Karpas-422 (cell line): Measurements from ENCODE around the gene COG7. TPM values are rescaled to one million over a fixed set of nuclear protein-coding genes. Genes with fewer than 3 reads are reported as not detected.
"Not testable (repeated sequence)": the region's sequence is repeated elsewhere in the genome, so short reads cannot be mapped to it uniquely, and the experiment has no call there.

Experiments used
- DNase-seq: peaks from one replicate; pipeline ENCODE4 v3.0.0-alpha.2; 2015
- H2AFZ ChIP-seq: fragments of 200-600 bp; sonication (generic); 2 replicates; pipeline ENCODE4 v1.6.1; 2014; ENCODE audit warnings: antibody characterized with exemption, low read length, mixed read lengths
- H3K27ac ChIP-seq: fragments of 200-600 bp; sonication (generic); 2 replicates; pipeline ENCODE4 v1.5.1; 2014; ENCODE audit warnings: mild to moderate bottlenecking, low read length, moderate library complexity
- H3K27me3 ChIP-seq: fragments of 200-600 bp; sonication (generic); 2 replicates; pipeline ENCODE4 v1.6.1; 2014; ENCODE audit warnings: low read length, mixed read lengths
- H3K36me3 ChIP-seq: fragments of 200-600 bp; sonication (generic); 2 replicates; pipeline ENCODE4 v1.6.1; 2014; ENCODE audit warnings: low read length, mixed read lengths; ENCODE audit not compliant: insufficient read depth
- H3K4me1 ChIP-seq: fragments of 200-600 bp; sonication (generic); 2 replicates; pipeline ENCODE4 v1.6.1; 2014; ENCODE audit warnings: mild to moderate bottlenecking, low read length, mixed read lengths
- H3K4me2 ChIP-seq: fragments of 200-600 bp; sonication (generic); 2 replicates; pipeline ENCODE4 v1.6.1; 2014; ENCODE audit warnings: low read length, low read depth, mild to moderate bottlenecking; ENCODE audit not compliant: poor library complexity, severe bottlenecking
- H3K4me3 ChIP-seq: fragments of 200-600 bp; sonication (generic); 2 replicates; pipeline ENCODE4 v1.5.1; 2014; ENCODE audit warnings: mild to moderate bottlenecking, antibody characterized with exemption, low read length, mixed read lengths
- H3K79me2 ChIP-seq: fragments of 200-600 bp; sonication (generic); 2 replicates; pipeline ENCODE4 v1.6.1; 2014; ENCODE audit warnings: mild to moderate bottlenecking, low read length, mixed read lengths
- H3K9ac ChIP-seq: fragments of 200-600 bp; sonication (generic); 2 replicates; pipeline ENCODE4 v1.6.0; 2014; ENCODE audit warnings: low read length
- H3K9me2 ChIP-seq: fragments of 200-600 bp; sonication (generic), shearing (Covaris generic); replicated peaks from 2 replicates; pipeline ENCODE4 v1.6.0; 2014; ENCODE audit warnings: mild to moderate bottlenecking, low read length, moderate library complexity; ENCODE audit not compliant: insufficient read depth
- H3K9me3 ChIP-seq: fragments of 300-700, 200-600 bp; sonication (generic); 2 replicates; pipeline ENCODE4 v1.6.1; 2014; ENCODE audit warnings: low read length, mixed read lengths
- H4K20me1 ChIP-seq: fragments of 200-600 bp; sonication (generic); 2 replicates; pipeline ENCODE4 v1.6.1; 2014; ENCODE audit warnings: mild to moderate bottlenecking, antibody characterized with exemption, low read length, low read depth; ENCODE audit not compliant: insufficient read depth
- total RNA-seq: library from RNA; depleted of rRNA; stranded (reverse); fragments of >200 nt; shearing (Covaris generic); gene quantifications from 2 replicates; pipeline ENCODE4 v1.2.3, GENCODE V29; 2014; ENCODE audit warnings: low replicate concordance

COG7 gene
- total RNA-seq, 1 experiment from 2014 or later: 18.6 TPM

DNA sequence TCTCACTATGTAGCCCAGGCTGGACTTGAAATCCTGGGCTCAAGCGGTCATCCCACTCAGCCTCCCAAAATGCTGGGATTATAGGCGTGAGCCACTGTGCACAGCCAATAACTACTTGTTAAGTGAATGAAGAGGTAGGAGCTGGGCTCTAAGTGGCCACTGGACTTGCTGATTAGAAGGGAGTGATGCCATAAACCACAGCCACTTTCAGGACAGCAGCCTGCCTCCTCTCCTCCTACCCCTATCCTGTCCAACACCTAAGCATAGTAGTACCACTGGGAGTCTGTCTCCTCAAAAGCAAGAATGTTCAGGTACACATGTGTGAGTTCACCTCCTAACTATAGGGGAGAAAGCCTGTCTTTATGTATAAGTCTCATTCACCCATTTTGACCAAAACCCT, 12.2 kb upstream of the COG7 start:
- Histone ChIP-seq H3K9ac (no peak overlapping the region), H3K27ac (no peak overlapping the region), H3K4me3 (no peak overlapping the region), H3K9me3 (no peaks in the 10 kb centered on the region), H3K4me2 (no peak overlapping the region), H3K9me2 (no peaks in the 10 kb centered on the region), H3K36me3 (peaks cover 36% of the 10 kb centered on the region; the same call in 1 of the 2 replicates), H3K4me1 (peaks cover 3% of the 10 kb centered on the region; the same call in 1 of the 2 replicates), H2AFZ (no peak overlapping the region), H4K20me1 (no peaks in the 10 kb centered on the region), H3K79me2 (no peaks in the 10 kb centered on the region), H3K27me3 (no peaks in the 10 kb centered on the region)
- no peak for DNase-seq

DNA sequence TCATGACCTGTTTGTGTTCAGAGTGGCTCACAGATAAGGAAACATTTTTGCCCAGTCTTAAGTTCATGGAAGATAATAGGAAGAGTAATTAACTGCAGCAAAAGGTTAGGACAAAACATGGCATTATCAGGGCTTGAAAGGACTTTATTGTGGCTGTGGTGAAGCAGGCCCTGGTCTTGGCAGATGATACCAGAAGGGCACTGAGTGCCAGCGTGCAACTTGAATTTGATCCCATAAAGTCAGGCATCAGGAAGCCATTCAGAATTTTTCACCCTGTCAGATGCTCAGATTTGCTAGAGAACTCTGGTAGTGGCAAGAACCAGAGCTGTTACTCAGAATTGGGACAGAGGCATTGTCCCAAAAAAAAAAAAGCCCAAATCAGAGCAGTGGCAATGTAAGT, 11.2 kb upstream of the COG7 start:
- Histone ChIP-seq H3K4me3 (no peak overlapping the region), H3K4me2 (no peak overlapping the region), H3K4me1 (peaks cover 3% of the 10 kb centered on the region; the same call in 1 of the 2 replicates), H4K20me1 (no peaks in the 10 kb centered on the region), H2AFZ (no peak overlapping the region), H3K79me2 (no peaks in the 10 kb centered on the region), H3K9ac (no peak overlapping the region), H3K27ac (no peak overlapping the region), H3K36me3 (peaks cover 28% of the 10 kb centered on the region; the same call in 1 of the 2 replicates), H3K9me3 (no peaks in the 10 kb centered on the region), H3K27me3 (no peaks in the 10 kb centered on the region), H3K9me2 (no peaks in the 10 kb centered on the region)
- DNase-seq: no peak

DNA sequence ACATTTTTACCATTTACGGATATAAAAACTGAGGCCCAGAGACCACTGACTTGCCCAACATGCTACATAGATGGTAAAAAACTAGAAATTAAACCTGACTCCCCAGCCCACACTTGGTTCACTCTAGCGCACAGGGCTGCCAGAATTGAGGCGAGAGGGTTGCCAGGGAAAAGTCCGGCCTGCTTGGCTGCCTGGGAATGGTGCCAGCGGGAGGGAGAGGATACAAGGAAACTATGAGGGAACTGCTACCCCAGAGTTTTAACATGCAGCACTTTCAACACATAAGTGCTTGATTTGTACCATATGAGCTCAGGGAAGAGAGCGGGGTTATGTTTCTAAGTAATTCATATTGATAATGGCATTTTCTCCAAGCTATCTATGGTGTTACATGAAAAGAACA, 10.0 kb upstream of the COG7 start:
- H3K9me2 ChIP-seq, H3K4me3 ChIP-seq, H3K79me2 ChIP-seq, H3K27ac ChIP-seq, H3K4me1 ChIP-seq, H2AFZ ChIP-seq, H4K20me1 ChIP-seq, H3K9me3 ChIP-seq, H3K4me2 ChIP-seq, H3K27me3 ChIP-seq, H3K9ac ChIP-seq, DNase-seq: not testable (repeated sequence)
- peaks cover 28% of the 10 kb centered on the region; the same call in 1 of the 2 replicates for H3K36me3 ChIP-seq

DNA sequence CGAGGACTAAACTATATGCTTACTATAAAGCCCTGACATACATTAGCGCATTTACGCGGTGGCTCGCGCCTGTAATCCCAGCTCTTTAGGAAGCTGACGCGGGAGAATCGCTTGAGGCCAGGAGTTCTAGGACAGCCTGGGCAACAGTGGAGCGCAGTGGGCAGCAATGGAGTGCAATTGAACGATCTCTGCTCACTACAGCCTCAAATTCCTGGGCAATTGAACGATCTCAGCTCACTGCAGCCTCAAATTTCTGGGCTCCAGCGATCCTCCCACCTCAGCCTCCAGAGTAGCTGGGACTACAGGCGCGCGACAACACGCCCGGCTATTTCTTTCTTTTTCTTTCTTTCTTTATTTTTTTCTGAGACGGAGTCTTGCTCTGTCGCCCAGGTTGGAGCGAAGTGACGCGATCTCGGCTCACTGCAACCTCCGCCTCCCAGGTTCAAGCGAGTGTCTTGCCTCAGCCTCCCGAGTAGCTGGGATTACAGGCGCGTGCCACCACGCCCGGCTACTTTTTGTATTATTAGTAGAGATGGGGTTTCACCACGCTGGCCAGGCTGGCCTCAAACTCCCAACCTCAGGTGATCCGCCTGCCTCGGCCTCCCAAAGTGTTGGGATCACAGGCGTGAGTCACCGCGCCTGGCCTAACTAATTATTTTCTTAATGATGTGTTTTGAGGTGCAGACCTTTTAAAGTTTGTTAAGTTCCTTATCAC, 506 bp upstream of the COG7 start:
- H3K4me2 ChIP-seq: peak overlapping the region; percentile 81
- H4K20me1 ChIP-seq: no peaks in the 10 kb centered on the region
- no peak overlapping the region for H3K27ac ChIP-seq
- peak overlapping the region; percentile 84 for H3K9ac ChIP-seq
- H3K4me1 ChIP-seq: peaks cover 16% of the 10 kb centered on the region
- H3K36me3 ChIP-seq: 0 out of 2 replicates have a peak, but pooled peaks cover 2% of the 10 kb centered on the region
- H3K79me2 ChIP-seq: peaks cover 32% of the 10 kb centered on the region
- H3K9me3 ChIP-seq: no peaks in the 10 kb centered on the region
- no peak overlapping the region for H2AFZ ChIP-seq
- peak overlapping the region; percentile 87 for H3K4me3 ChIP-seq
- H3K9me2 ChIP-seq: no peaks in the 10 kb centered on the region
- H3K27me3 ChIP-seq: no peaks in the 10 kb centered on the region
- DNase-seq: peak; percentile 40

DNA sequence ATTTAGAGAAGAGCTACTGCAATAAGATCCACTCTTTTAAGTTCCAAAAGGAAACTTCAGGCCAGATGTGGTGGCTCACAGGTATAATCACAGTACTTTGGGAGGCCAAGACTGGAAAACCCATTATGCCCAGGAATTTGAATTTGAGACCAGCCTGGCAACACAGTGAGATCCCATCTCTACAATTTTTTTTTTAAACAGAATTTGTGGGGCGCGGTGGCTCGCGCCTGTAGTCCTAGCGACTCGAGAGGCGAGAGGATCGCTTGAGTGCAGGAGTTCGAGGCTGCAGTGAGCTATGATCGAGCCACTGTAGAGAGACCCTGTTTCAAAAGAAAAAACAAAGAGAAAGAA, 793 bp downstream of the COG7 start:
- Histone ChIP-seq H3K27me3 (no peaks in the 10 kb centered on the region), H3K9me3 (no peaks in the 10 kb centered on the region), H3K9me2 (no peaks in the 10 kb centered on the region), H3K4me1 (peaks cover 16% of the 10 kb centered on the region), H2AFZ (peak overlapping the region; percentile 86; the same call in 1 of the 2 replicates), H3K4me3 (peak overlapping the region; percentile 87), H4K20me1 (no peaks in the 10 kb centered on the region), H3K9ac (peak overlapping the region; percentile 84), H3K36me3 (0 out of 2 replicates have a peak, but pooled peaks cover 2% of the 10 kb centered on the region), H3K4me2 (peak overlapping the region; percentile 81), H3K79me2 (peaks cover 39% of the 10 kb centered on the region), H3K27ac (no peak overlapping the region)
- DNase-seq: no peak

DNA sequence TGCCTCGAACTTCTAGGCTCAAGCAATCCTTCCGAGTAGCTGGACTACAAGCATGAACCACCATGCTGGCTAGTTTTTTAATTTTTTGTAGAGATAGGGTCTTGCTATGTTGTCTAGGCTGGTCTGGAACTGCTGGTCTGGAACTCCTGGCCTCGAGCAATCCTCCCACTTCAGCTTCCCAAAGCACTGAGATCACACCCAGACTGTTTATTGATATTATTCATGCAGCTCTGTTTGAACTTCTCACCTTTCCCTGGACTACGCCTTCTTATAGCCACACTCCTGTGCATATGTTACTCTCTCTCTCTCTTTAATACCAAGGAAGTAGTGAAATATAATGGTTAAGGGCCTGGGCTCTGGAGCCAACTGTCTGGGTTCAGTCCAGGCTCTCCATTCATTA, 4.6 kb downstream of the COG7 start:
- no peaks in the 10 kb centered on the region for H3K27me3 ChIP-seq
- no peak overlapping the region for H3K9ac ChIP-seq
- H4K20me1 ChIP-seq: no peaks in the 10 kb centered on the region
- H3K36me3 ChIP-seq: peaks cover 10% of the 10 kb centered on the region; the same call in 1 of the 2 replicates
- no peak overlapping the region for H3K4me3 ChIP-seq
- H3K79me2 ChIP-seq: peaks cover 39% of the 10 kb centered on the region
- no peak overlapping the region for H3K4me2 ChIP-seq
- no peak overlapping the region for H2AFZ ChIP-seq
- no peak overlapping the region for H3K27ac ChIP-seq
- no peak for DNase-seq
- H3K9me3 ChIP-seq: no peaks in the 10 kb centered on the region
- no peaks in the 10 kb centered on the region for H3K9me2 ChIP-seq
- peaks cover 14% of the 10 kb centered on the region for H3K4me1 ChIP-seq

DNA sequence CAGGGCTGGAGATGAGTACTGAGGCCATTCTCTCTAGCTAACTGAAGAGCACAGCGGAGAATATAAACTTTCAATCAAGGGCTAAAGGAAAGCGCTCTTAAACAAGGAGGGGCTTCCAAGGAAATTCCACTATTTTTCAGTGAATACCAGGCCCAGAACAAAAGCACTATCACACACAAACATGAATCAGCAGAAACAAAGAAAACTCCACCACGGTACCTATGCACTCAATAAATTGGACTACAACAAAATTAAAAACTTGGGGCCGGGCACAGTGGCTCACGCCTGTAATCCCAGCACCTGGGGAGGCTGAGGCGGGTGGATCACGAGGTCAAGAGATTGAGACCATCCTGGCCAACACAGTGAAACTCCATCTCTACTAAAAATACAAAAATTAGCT, 15.4 kb downstream of the COG7 start:
- not testable (repeated sequence) for H3K9ac ChIP-seq, H4K20me1 ChIP-seq, H3K4me2 ChIP-seq, H3K27ac ChIP-seq, H3K9me2 ChIP-seq, H3K4me3 ChIP-seq, H3K79me2 ChIP-seq, DNase-seq, H2AFZ ChIP-seq, H3K27me3 ChIP-seq, H3K9me3 ChIP-seq, H3K4me1 ChIP-seq
- peaks cover 11% of the 10 kb centered on the region; the same call in 1 of the 2 replicates for H3K36me3 ChIP-seq

DNA sequence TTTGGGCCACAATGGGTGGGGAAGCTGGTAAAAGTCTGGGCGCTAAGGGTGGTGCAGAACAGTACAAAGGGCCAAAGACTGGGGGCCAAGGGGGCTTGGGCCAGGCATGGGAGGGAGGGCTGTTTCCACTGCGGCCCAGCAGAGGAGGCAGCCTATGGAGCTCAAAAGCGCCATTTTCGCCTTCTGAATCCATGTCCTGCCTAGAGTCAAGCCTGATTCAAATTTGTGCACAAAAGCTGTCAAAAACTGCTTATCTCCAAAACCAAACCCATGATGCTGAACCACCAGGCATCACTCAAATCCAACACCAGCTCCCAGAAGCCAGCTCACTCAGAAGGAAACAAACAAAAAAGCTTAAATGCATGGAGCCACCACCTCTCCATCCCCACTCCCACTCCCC, 16.0 kb downstream of the COG7 start:
- H4K20me1 ChIP-seq: no peaks in the 10 kb centered on the region
- no peak overlapping the region for H3K4me2 ChIP-seq
- no peaks in the 10 kb centered on the region for H3K9me2 ChIP-seq
- H3K9ac ChIP-seq: no peak overlapping the region
- no peak overlapping the region for H2AFZ ChIP-seq
- H3K27me3 ChIP-seq: no peaks in the 10 kb centered on the region
- H3K27ac ChIP-seq: no peak overlapping the region
- H3K79me2 ChIP-seq: no peaks in the 10 kb centered on the region
- H3K9me3 ChIP-seq: no peaks in the 10 kb centered on the region
- DNase-seq: no peak
- H3K4me3 ChIP-seq: no peak overlapping the region
- H3K4me1 ChIP-seq: no peaks in the 10 kb centered on the region; the same call in 1 of the 2 replicates
- H3K36me3 ChIP-seq: peaks cover 11% of the 10 kb centered on the region; the same call in 1 of the 2 replicates
